Measurements from ENCODE around the gene ECE1. TPM values are rescaled to one million over a fixed set of nuclear protein-coding genes. Genes with fewer than 3 reads are reported as not detected.

ECE1 gene
- 59.8 and 69.8 TPM in 2 replicates for total RNA-seq (2014; rRNA removed; shearing (Covaris generic))

- DNase-seq (ENCODE audit: low read depth), result peak; percentile 61
Observed at GRCh38 chr1:21289700-21290545, at the start of gene ECE1. Gene ECE1 (minus strand): TSS chr1:21290463. CDS start chr1:21290414, 49 bp downstream.

- DNase-seq (ENCODE audit: low read depth), result no peak
Observed at GRCh38 chr1:21339356-21340229, 49.3 kb upstream of the ECE1 start.

- peak; percentile 80 for DNase-seq (ENCODE audit: low read depth)
Observed at GRCh38 chr1:21338573-21339355, 48.5 kb upstream of the ECE1 start.

GRCh38 chr1:21337928-21338572 is 47.8 kb upstream of the ECE1 start:
- peak; percentile 78 for DNase-seq (ENCODE audit: low read depth)

GRCh38 chr1:21337454-21337927 is 47.2 kb upstream of the ECE1 start:
- peak; percentile 20 for DNase-seq (ENCODE audit: low read depth)

GRCh38 chr1:21337010-21337437 is 46.8 kb upstream of the ECE1 start:
- no peak for DNase-seq (ENCODE audit: low read depth)

- DNase-seq (ENCODE audit: low read depth), result peak; percentile 82
Observed at GRCh38 chr1:21335750-21336224, 45.5 kb upstream of the ECE1 start.

- no peak for DNase-seq (ENCODE audit: low read depth)
Observed at GRCh38 chr1:21335088-21335691, 44.9 kb upstream of the ECE1 start.

GRCh38 chr1:21334214-21335087 is 44.2 kb upstream of the ECE1 start:
- DNase-seq (ENCODE audit: low read depth), result peak; percentile 99

GRCh38 chr1:21333824-21334213 is 43.6 kb upstream of the ECE1 start:
- DNase-seq (ENCODE audit: low read depth), result no peak

GRCh38 chr1:21332554-21333311 is 42.5 kb upstream of the ECE1 start:
- no peak for DNase-seq (ENCODE audit: low read depth)

- no peak for DNase-seq (ENCODE audit: low read depth)
Observed at GRCh38 chr1:21331752-21332478, 41.7 kb upstream of the ECE1 start.

GRCh38 chr1:21330544-21330943 is 40.3 kb upstream of the ECE1 start:
- no peak for DNase-seq (ENCODE audit: low read depth)

GRCh38 chr1:21329209-21329844 is 39.1 kb upstream of the ECE1 start:
- DNase-seq (ENCODE audit: low read depth), result no peak

- DNase-seq (ENCODE audit: low read depth), result no peak
Observed at GRCh38 chr1:21327566-21328323, 37.5 kb upstream of the ECE1 start.

- DNase-seq (ENCODE audit: low read depth), result no peak
Observed at GRCh38 chr1:21326861-21327344, 36.6 kb upstream of the ECE1 start.
